OCI-LY7 (cell line): Measurements from ENCODE around the gene ZNF850.

Experiments
- EZH2phosphoT487 ChIP-seq: fragments of 200-600 bp; sonication (generic); IDR thresholded peaks from 2 replicates; pipeline ENCODE4 v1.6.1; 2018; ENCODE audit warnings: low read depth, borderline replicate concordance, mild to moderate bottlenecking, mixed run types, antibody characterized with exemption, low read length, moderate library complexity, mixed read lengths
- TF ChIP-seq, protein P1 (sequence below): fragments of 200-600 bp; sonication (generic); conservative IDR thresholded peaks from 2 replicates; pipeline ENCODE4 v1.5.1; 2014; ENCODE audit warnings: mild to moderate bottlenecking, antibody characterized with exemption, low read length, moderate library complexity, mixed read lengths

DNA sequence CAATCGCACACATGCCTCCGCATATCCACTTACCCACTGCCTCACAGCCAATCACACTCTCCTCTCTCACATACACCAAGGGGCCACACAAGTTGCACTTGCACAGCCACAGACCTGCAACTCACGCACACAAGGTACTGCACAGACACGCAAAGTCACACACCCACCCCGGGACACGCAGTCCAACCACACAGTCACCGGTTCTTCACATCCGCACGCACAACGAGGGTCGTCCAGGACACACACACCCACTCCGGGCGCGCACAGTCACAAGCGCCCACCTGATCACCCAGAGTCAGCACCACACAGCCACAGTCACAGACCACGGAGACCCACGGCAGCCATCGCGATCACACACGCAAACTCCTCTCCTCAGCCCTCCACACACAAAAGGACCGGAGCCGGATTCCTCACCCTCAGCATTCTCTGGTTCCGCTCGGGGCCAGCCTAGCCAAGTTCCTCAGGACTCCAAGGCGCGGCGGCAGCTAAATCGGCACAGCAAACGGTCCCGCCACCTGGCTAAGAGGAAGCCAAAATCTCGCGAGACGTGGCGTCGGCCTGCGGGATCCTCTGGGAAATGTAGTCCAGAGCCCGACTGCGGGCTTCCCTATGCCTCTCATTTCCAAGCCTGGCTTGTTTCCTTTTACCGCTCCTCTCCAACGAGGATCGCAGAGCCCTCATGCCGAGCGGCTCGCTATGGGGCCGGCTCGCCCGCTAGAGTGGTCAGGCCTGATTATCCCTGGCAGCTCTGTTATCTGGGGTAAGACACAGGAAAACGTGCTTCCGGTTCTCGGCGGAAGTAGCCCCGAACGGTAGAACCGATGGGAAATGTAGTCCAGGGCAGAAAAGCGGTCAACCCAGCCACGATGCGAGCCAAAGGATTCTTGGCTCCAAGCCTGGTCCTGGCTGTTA lies at the start of gene ZNF850:
- TF ChIP-seq, protein P1, sequence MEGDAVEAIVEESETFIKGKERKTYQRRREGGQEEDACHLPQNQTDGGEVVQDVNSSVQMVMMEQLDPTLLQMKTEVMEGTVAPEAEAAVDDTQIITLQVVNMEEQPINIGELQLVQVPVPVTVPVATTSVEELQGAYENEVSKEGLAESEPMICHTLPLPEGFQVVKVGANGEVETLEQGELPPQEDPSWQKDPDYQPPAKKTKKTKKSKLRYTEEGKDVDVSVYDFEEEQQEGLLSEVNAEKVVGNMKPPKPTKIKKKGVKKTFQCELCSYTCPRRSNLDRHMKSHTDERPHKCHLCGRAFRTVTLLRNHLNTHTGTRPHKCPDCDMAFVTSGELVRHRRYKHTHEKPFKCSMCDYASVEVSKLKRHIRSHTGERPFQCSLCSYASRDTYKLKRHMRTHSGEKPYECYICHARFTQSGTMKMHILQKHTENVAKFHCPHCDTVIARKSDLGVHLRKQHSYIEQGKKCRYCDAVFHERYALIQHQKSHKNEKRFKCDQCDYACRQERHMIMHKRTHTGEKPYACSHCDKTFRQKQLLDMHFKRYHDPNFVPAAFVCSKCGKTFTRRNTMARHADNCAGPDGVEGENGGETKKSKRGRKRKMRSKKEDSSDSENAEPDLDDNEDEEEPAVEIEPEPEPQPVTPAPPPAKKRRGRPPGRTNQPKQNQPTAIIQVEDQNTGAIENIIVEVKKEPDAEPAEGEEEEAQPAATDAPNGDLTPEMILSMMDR = no peak
- TF ChIP-seq EZH2phosphoT487 = no peak
